SK-N-SH treated with all-trans-retinoic acid at 6 μM for 48 hours (cell line): Measurements from ENCODE around the gene RAPGEFL1.

ENCODE experiments used
- ZNF565 ChIP-seq: fragments of 450-650 bp; formaldehyde crosslinking; conservative IDR thresholded peaks from 2 replicates; pipeline ENCODE4 v1.5.0; 2020; ENCODE audit warnings: low read depth, mild to moderate bottlenecking, moderate library complexity
- TF ChIP-seq, protein P1 (sequence below): fragments of 250-450 bp; sonication (Bioruptor Pico); IDR thresholded peaks from 2 replicates; pipeline ENCODE4 v1.5.1; 2021; ENCODE audit warnings: mild to moderate bottlenecking, moderate library complexity

DNA sequence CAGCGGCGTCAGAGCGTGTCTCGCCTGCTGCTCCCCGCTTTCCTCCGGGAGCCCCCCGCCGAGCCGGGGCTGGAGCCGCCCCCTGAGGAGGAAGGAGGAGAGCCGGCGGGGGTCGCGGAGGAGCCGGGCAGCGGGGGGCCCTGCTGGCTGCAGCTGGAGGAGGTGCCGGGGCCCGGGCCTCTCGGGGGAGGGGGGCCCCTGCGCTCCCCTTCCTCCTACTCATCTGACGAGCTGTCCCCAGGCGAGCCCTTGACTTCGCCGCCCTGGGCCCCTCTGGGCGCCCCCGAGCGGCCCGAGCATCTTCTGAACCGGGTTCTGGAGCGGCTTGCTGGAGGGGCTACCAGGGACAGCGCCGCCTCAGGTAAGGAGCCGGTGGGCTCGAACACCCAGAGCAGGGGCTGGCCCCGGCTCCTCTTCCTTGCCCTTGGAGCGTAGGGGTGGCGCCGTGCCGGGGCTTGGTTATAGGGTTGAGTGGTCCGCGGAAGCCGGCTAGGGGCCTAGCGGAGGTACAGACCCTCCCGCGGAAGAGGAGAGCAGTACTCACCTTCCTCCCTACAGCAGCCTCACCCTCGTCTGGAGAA is 841 bp downstream of the RAPGEFL1 start:
- no peak for TF ChIP-seq ZNF565
- TF ChIP-seq, protein P1, sequence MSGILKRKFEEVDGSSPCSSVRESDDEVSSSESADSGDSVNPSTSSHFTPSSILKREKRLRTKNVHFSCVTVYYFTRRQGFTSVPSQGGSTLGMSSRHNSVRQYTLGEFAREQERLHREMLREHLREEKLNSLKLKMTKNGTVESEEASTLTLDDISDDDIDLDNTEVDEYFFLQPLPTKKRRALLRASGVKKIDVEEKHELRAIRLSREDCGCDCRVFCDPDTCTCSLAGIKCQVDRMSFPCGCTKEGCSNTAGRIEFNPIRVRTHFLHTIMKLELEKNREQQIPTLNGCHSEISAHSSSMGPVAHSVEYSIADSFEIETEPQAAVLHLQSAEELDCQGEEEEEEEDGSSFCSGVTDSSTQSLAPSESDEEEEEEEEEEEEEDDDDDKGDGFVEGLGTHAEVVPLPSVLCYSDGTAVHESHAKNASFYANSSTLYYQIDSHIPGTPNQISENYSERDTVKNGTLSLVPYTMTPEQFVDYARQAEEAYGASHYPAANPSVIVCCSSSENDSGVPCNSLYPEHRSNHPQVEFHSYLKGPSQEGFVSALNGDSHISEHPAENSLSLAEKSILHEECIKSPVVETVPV (CRISPR knock-in tag): no peak
